GM12873 (cell line): ENCODE measurements around the gene MYBPC1.

Experiments
- CTCF ChIP-seq: IDR thresholded peaks from 2 replicates; pipeline ENCODE4 v1.5.1; 2012; ENCODE audit warnings: low read depth, mild to moderate bottlenecking, moderate library complexity, low read length, control low read depth; ENCODE audit not compliant: insufficient read depth; ENCODE audit errors: missing control alignments

MYBPC1 gene

DNA sequence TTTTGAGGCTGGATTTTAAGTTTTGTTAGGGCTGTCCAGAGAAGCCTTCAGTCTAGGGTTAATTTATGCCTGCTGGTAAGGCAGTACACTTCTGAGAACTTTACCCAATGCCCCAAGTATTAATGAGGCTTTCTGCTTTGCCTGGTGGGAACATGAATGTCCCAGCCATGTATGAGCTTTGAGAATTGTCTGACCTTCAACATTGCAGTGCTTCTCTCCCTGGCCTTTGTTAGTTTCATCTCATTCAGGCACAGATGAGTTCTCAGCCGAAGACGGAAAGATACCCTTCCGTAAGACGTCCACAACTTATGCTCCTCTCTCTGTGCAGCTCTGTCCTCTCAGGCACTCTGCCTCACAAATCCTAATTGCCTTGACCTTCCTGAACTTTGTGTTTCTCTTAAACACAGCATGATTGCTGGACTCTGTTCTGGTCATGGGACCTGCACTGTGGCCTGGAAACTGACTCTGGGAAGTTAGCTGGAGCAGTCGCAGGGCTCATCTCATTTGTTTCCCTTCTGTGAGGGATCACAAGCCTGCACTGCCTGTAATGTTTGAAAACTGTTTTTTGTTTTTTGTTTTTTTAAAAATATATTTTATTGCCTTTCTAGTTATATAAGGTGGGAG is 118.4 kb downstream of the MYBPC1 start:
- no peak for TF ChIP-seq CTCF

DNA sequence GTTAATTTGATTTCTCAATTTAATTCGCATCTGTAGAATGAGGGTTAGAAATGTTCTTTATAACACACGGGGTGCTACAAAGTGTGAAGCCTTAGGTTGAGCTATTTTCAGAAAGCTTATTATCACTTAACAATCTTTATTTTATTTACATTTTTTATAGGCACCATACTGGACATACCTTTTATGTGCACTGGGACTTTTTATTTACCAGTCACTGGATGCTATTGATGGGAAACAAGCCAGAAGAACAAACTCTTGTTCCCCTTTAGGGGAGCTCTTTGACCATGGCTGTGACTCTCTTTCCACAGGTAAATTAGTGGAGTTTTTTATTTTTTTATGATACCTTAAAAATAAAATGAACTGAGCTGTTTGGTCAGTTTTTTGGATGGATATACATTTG is 119.2 kb downstream of the MYBPC1 start:
- TF ChIP-seq CTCF = no peak

DNA sequence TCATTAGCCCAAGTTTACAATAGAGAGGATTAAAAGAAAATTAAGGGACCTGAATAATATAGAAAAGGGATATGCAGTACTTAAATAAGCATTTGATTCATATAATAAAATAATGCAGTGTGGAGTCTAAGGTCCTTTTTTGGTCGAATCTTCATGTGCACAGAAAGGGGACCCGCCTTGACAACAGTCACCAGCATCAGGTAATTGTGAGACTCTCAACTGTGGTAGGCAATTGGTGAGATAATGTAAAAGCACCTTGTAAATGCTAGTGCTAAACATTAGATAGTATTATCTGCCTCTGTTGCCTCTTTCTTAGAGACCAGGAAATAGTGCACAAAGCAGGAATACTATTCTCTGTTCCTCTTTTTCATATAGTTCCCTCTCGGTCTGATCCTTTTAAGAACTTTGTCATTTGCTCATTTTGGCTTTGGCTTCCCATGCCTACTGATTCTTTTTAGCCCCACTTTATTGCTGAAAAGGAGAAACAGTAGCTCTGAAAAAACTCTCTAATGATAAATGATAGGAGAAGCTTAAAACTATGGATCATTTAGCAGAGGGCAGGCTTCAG is 120.2 kb downstream of the MYBPC1 start:
- no peak for TF ChIP-seq CTCF

- no peak for TF ChIP-seq CTCF
Observed at GRCh38 chr12:101719566-101719965, 124.8 kb downstream of the MYBPC1 start.

DNA sequence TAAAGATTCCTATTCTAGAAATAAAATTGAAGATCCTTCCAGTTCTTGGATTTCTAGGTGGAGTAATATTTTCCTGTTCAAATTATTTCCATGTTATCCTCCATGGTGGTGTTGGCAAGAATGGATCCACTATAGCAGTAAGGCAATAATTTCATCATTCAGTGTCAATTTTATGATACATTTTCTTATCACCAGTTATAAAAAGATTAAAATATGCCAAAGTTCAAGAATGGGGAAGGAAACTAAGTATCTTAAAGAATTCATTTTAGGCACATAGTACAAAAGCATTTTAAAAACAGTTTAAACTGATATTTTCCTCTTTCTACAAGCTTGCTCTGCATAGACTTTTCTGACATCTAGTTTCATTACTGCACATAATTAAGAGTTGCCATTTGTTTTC is 125.3 kb downstream of the MYBPC1 start:
- TF ChIP-seq CTCF = no peak

DNA sequence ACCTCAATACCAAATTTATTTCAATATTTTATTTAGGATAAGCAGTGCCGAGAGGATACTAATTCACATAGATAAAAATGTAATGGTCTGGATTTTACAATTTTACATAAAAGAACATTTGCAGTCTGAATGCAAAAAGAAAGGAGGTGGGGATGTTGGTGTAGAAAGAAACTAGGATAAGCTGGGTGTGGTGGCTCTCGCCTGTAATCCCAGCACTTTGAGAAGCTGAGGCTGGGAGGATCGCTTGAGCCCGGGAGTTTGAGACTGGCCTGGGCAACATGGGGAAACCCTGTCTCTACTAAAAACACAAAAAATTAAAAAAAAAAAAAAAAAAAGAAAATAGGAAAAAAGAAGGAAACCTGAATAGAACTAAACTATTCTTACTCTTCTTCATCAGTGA is 127.6 kb downstream of the MYBPC1 start:
- no peak for TF ChIP-seq CTCF

- no peak for TF ChIP-seq CTCF
Observed at GRCh38 chr12:101727098-101727497, 132.3 kb downstream of the MYBPC1 start.
